ENCODE results near the gene PARD3. TPM values are rescaled to one million over a fixed set of nuclear protein-coding genes. Genes with fewer than 3 reads are reported as not detected.

Gene PARD3
- total RNA-seq, 1 donor from 2014 or later, result 76.4 TPM

DNA sequence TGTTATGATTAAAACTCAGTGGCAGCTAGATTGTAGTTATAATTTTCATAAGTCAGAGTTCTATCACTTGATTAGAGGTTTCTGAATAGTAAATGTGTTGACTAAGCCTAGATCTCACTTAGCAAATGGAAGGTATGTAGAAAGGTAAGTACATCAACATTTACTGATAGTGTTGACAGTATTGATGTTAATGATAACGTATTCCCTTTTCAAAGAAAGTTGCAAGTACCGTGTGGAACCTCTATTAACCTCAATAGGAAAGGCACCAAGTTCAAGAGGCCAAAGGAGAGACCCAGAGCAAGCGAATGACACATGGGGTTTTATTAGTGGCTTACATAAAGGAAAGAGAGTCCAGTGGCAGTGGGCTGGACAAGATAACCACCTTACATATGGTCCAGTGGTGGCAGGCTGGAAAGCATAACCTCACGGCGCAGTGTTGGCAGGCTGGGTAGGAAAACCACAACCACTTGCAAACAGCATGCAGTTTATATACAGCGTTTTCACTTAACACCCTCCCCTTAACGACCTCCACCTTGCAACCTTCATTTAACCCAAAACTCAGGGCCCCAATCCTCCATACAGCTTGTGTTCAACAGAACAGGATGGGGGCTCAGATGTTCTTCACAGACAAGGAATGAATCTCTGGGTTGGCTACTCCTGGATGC is 611.0 kb downstream of the PARD3 start:
- Histone ChIP-seq H3K36me3 (ENCODE audit: control insufficient read depth, insufficient read depth, low read length) (no peaks in the 10 kb centered on the region), H3K4me3 (ENCODE audit: low read depth, low read length) (no peak overlapping the region), H3K27me3 (ENCODE audit: control insufficient read depth, insufficient read depth, low read length) (no peaks in the 10 kb centered on the region)
- no peak for DNase-seq (ENCODE audit: low read depth)
- TF ChIP-seq, protein P1, sequence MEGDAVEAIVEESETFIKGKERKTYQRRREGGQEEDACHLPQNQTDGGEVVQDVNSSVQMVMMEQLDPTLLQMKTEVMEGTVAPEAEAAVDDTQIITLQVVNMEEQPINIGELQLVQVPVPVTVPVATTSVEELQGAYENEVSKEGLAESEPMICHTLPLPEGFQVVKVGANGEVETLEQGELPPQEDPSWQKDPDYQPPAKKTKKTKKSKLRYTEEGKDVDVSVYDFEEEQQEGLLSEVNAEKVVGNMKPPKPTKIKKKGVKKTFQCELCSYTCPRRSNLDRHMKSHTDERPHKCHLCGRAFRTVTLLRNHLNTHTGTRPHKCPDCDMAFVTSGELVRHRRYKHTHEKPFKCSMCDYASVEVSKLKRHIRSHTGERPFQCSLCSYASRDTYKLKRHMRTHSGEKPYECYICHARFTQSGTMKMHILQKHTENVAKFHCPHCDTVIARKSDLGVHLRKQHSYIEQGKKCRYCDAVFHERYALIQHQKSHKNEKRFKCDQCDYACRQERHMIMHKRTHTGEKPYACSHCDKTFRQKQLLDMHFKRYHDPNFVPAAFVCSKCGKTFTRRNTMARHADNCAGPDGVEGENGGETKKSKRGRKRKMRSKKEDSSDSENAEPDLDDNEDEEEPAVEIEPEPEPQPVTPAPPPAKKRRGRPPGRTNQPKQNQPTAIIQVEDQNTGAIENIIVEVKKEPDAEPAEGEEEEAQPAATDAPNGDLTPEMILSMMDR (IDR thresholded peaks at IDR 0.05; ENCODE audit: insufficient read depth, low read length, poor library complexity, severe bottlenecking), result no peak

DNA sequence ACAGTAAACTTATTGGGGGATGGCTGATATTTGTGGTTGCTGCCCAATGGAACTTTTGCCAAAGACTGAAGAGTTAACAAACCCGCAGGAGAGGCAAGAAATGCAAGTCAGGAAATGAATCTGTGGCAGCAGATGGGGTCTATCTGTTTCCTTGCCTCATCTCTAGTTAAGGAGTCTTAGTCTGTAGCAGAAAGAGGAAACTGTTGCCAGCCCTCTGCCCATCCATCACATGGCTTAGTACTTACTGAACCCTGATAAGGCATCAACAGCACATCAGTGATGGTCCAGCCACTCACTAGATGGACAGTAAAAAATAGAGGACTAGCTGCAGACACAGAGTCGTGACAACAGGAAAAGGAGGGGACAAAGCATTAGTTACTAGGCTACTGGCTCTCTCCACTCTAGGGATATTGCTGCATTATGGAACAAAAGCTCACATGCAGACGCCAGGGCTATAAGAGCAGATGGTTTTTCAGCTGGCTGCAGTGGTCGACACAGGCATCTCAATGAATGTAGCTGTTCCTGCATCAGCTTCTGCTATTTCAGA is 614.7 kb downstream of the PARD3 start:
- no peak for DNase-seq (ENCODE audit: low read depth)
- TF ChIP-seq, protein P1 (IDR thresholded peaks at IDR 0.05; ENCODE audit: insufficient read depth, low read length, poor library complexity, severe bottlenecking), result no peak
- no peaks in the 10 kb centered on the region for H3K27me3 ChIP-seq (ENCODE audit: control insufficient read depth, insufficient read depth, low read length)
- no peak overlapping the region for H3K4me3 ChIP-seq (ENCODE audit: low read depth, low read length)
- H3K36me3 ChIP-seq (ENCODE audit: control insufficient read depth, insufficient read depth, low read length), result no peaks in the 10 kb centered on the region

DNA sequence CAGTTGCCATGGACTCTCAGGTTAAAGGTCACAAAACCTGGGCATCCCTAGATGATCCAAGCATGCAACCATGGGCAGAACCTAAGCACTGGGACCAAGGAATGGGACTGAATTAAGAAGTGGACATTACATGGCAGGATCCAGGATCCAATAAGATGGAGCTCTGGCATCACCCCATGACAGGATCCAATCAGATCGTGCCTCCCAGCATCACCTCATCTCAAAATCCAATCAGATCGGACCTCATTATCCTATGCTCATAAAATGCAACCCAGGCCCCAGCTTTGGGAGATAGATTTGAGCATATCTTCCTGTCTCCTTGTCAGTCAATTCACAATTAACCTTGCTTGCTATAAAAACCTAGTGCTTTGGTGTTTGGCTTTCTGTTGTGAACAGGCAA is 616.1 kb downstream of the PARD3 start:
- no peak for DNase-seq (ENCODE audit: low read depth)
- H3K4me3 ChIP-seq (ENCODE audit: low read depth, low read length), result no peak overlapping the region
- H3K27me3 ChIP-seq (ENCODE audit: control insufficient read depth, insufficient read depth, low read length), result no peaks in the 10 kb centered on the region
- H3K36me3 ChIP-seq (ENCODE audit: control insufficient read depth, insufficient read depth, low read length), result no peaks in the 10 kb centered on the region
- TF ChIP-seq, protein P1 (IDR thresholded peaks at IDR 0.05; ENCODE audit: insufficient read depth, low read length, poor library complexity, severe bottlenecking), result no peak

DNA sequence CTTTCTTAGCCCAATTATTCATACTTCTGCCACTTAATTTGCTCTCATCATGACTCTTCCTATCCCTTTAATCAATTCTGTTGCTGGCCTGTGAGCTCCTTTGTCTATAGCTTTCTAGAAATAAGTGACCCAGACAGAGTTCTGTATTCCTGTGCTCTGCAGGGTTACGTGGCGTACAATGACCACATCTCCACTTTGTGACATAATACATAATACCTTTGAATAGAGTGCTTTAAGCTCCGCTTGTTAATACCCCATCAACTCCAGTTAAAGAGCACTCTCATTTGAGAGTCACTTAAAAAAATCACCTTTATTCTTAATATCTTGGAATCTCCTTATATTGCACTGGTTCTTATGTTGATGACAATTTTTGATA is 619.0 kb downstream of the PARD3 start:
- Histone ChIP-seq H3K4me3 (ENCODE audit: low read depth, low read length) (no peak overlapping the region), H3K36me3 (ENCODE audit: control insufficient read depth, insufficient read depth, low read length) (no peaks in the 10 kb centered on the region), H3K27me3 (ENCODE audit: control insufficient read depth, insufficient read depth, low read length) (no peaks in the 10 kb centered on the region)
- TF ChIP-seq, protein P1 (IDR thresholded peaks at IDR 0.05; ENCODE audit: insufficient read depth, low read length, poor library complexity, severe bottlenecking), result no peak
- no peak for DNase-seq (ENCODE audit: low read depth)

DNA sequence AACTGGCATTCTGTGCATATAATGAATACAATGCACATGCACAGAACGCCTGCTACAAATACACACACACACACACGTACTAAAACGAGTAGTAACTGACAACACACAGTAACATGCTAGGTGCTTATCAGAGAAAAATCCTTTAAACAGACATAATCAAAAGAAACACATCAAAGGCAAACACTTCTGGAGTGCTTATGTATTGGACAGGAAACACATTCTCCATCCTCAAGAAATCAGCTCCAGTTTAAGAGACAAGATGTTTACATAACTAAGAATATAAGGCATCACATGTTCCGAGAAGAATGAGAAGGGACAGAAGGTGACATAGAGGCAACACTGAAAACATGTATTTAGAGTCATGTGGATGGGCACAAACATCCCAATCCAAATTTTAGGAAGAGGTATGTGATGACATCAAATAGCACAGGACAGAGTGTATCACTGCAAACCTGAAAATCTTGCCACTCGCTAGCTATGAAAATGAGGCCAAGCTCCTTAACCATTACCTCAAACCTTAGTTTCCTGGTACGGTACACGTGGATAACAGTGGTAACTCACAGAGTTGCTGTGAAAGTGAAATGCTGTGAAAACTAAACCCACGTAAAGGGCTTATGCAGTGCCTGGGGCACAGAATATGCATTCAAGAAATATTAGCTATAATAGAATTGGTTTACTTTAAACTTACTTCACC is 619.6 kb downstream of the PARD3 start:
- TF ChIP-seq, protein P1 (IDR thresholded peaks at IDR 0.05; ENCODE audit: insufficient read depth, low read length, poor library complexity, severe bottlenecking), result no peak
- Histone ChIP-seq H3K27me3 (ENCODE audit: control insufficient read depth, insufficient read depth, low read length) (no peaks in the 10 kb centered on the region), H3K36me3 (ENCODE audit: control insufficient read depth, insufficient read depth, low read length) (no peaks in the 10 kb centered on the region), H3K4me3 (ENCODE audit: low read depth, low read length) (no peak overlapping the region)
- DNase-seq (ENCODE audit: low read depth), result no peak

Data from kidney epithelial cell (primary cell).